SU-DHL-6 (cell line): ENCODE data around the gene CNTNAP5.

Source experiments
- EZH2phosphoT487 ChIP-seq: fragments of 200-600 bp; sonication (generic), shearing (Covaris generic); conservative IDR thresholded peaks from 2 replicates; pipeline ENCODE4 v1.6.1; 2018; ENCODE audit warnings: mild to moderate bottlenecking, antibody characterized with exemption, low read length, moderate library complexity, mixed read lengths
- TF ChIP-seq, protein P1 (sequence below): fragments of 200-600 bp; sonication (generic); IDR thresholded peaks from one replicate; pipeline ENCODE4 v1.5.1; 2017; ENCODE audit warnings: antibody characterized with exemption, mild to moderate bottlenecking, low read length, moderate library complexity; ENCODE audit not compliant: insufficient read depth, poor library complexity, severe bottlenecking

DNA sequence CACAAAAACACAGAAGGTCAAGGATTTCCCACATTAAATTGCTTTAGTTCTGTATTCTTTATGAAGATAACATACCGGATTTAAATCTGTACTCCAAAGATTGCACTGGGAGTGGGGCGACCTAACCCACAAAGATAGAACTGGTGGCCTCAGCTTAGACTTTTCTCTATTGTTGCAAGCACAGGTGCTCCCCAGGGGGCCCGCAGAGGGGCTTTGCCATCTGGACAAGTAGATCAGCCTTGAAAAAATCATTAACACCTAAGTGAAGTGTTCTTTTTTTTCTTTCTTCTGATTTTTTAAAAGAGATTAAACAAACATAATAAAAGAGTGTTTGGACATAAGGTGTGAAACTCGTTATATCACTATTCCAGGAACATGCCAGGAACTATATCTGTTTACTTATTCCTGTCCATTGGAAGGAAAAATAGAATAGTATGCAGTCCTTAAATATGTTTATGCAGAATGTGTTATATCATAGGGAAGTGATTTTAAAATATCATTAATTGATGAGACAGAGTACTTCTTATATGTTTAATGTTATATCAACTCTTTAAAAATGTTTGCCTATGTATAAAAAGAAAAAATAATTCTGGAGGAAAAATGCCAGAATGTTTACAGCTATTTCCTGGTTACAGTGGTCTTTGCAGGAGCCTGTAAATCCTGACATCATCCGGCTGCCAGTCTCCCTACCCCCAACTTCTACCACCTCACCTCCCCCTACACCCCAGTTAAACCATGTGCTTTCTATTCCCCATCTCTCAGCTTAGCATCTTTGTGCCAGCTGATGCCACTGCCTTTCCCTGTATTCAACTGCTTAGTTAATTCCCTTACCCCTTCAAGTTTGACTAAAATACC is 679.2 kb downstream of the CNTNAP5 start:
- TF ChIP-seq, protein P1, sequence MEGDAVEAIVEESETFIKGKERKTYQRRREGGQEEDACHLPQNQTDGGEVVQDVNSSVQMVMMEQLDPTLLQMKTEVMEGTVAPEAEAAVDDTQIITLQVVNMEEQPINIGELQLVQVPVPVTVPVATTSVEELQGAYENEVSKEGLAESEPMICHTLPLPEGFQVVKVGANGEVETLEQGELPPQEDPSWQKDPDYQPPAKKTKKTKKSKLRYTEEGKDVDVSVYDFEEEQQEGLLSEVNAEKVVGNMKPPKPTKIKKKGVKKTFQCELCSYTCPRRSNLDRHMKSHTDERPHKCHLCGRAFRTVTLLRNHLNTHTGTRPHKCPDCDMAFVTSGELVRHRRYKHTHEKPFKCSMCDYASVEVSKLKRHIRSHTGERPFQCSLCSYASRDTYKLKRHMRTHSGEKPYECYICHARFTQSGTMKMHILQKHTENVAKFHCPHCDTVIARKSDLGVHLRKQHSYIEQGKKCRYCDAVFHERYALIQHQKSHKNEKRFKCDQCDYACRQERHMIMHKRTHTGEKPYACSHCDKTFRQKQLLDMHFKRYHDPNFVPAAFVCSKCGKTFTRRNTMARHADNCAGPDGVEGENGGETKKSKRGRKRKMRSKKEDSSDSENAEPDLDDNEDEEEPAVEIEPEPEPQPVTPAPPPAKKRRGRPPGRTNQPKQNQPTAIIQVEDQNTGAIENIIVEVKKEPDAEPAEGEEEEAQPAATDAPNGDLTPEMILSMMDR, result no peak
- TF ChIP-seq EZH2phosphoT487, result no peak
